DMS 273 treated with DMSO at 0.1 percent for 48 hours (cell line): Measurements from ENCODE around the gene ARHGAP15.

Experiments
- DNase-seq: peaks from one replicate; lab custom pipeline; 2025; lab: John Stamatoyannopoulos, UW

Gene ARHGAP15

GRCh38 chr2:143399631-143400069 is 270.4 kb downstream of the ARHGAP15 start:
- DNase-seq = no peak

- no peak for DNase-seq
Observed at GRCh38 chr2:143401861-143402260, 272.6 kb downstream of the ARHGAP15 start.

- no peak for DNase-seq
Observed at GRCh38 chr2:143402451-143402850, 273.2 kb downstream of the ARHGAP15 start.

- DNase-seq = no peak
Observed at GRCh38 chr2:143410082-143410897, 281.1 kb downstream of the ARHGAP15 start.

- DNase-seq = no peak
Observed at GRCh38 chr2:143415571-143415970, 286.4 kb downstream of the ARHGAP15 start.

- DNase-seq = no peak
Observed at GRCh38 chr2:143417428-143417827, 288.2 kb downstream of the ARHGAP15 start.

GRCh38 chr2:143420313-143420712 is 291.1 kb downstream of the ARHGAP15 start:
- no peak for DNase-seq

- DNase-seq = no peak
Observed at GRCh38 chr2:143422681-143423080, 293.5 kb downstream of the ARHGAP15 start.

- no peak for DNase-seq
Observed at GRCh38 chr2:143425896-143426295, 296.7 kb downstream of the ARHGAP15 start.

- DNase-seq = no peak
Observed at GRCh38 chr2:143426296-143426695, 297.1 kb downstream of the ARHGAP15 start.

GRCh38 chr2:143428700-143429099 is 299.5 kb downstream of the ARHGAP15 start:
- no peak for DNase-seq

- DNase-seq = no peak
Observed at GRCh38 chr2:143429932-143430679, 300.9 kb downstream of the ARHGAP15 start.

- DNase-seq = no peak
Observed at GRCh38 chr2:143431316-143431715, 302.1 kb downstream of the ARHGAP15 start.

GRCh38 chr2:143433251-143433650 is 304.0 kb downstream of the ARHGAP15 start:
- DNase-seq = no peak

GRCh38 chr2:143433840-143434239 is 304.6 kb downstream of the ARHGAP15 start:
- DNase-seq = no peak

GRCh38 chr2:143434445-143434844 is 305.2 kb downstream of the ARHGAP15 start:
- no peak for DNase-seq

GRCh38 chr2:143435131-143435530 is 305.9 kb downstream of the ARHGAP15 start:
- DNase-seq = no peak

- no peak for DNase-seq
Observed at GRCh38 chr2:143436951-143437350, 307.7 kb downstream of the ARHGAP15 start.

- DNase-seq = no peak
Observed at GRCh38 chr2:143440411-143441012, 311.3 kb downstream of the ARHGAP15 start.

GRCh38 chr2:143442193-143442592 is 313.0 kb downstream of the ARHGAP15 start:
- DNase-seq = no peak

GRCh38 chr2:143451642-143452281 is 322.5 kb downstream of the ARHGAP15 start:
- DNase-seq = no peak

GRCh38 chr2:143452817-143453451 is 323.7 kb downstream of the ARHGAP15 start:
- DNase-seq = no peak
